ENCODE measurements around the gene AGAP1. TPM values are rescaled to one million over a fixed set of nuclear protein-coding genes. Genes with fewer than 3 reads are reported as not detected.

AGAP1 gene
- total and polyA plus RNA-seq, 8 donors = 5.0 to 27.6 (median 17.4) TPM

GRCh38 chr2:235674146-235674545, 180.3 kb downstream of the AGAP1 start:
- peak in 1 of 6 donors; percentile 20 for DNase-seq
- TF ChIP-seq CTCF (IDR thresholded peaks at IDR 0.05) = no peak
- Histone ChIP-seq H3K27me3 (no peaks in the 10 kb centered on the region), H3K27ac (no peak overlapping the region), H3K4me3 (no peak overlapping the region), H3K4me1 (peaks cover 0 to 2% (median 0%) of the 10 kb centered on the region in 3 donors), H3K9me3 (no peaks in the 10 kb centered on the region), H3K36me3 (no peaks in the 10 kb centered on the region)
- intact Hi-C loops (cut with DNase I) = no loop called here
- no peak for FAIRE-seq
- no peak for ATAC-seq
- WGBS, 2 donors = 56 to 60% methylated on average over 7 of the region's 7 CpGs

GRCh38 chr2:235674812-235675211, 181.0 kb downstream of the AGAP1 start:
- Histone ChIP-seq H3K4me1 (peaks cover 0 to 7% (median 0%) of the 10 kb centered on the region in 3 donors), H3K36me3 (no peaks in the 10 kb centered on the region), H3K9me3 (no peaks in the 10 kb centered on the region), H3K27me3 (no peaks in the 10 kb centered on the region), H3K4me3 (no peak overlapping the region), H3K27ac (no peak overlapping the region)
- intact Hi-C loops (cut with DNase I) = no loop called here
- FAIRE-seq (no peak), ATAC-seq (no peak), DNase-seq (peak in 1 of 6 donors; percentile 7)
- no peak for TF ChIP-seq CTCF (IDR thresholded peaks at IDR 0.05)
- 94 to 95% methylated on average over 4 of the region's 4 CpGs for WGBS, 2 donors

- no peak for FAIRE-seq
- no peak for ATAC-seq
- 84 to 94% methylated on average over 3 of the region's 3 CpGs for WGBS, 2 donors
- TF ChIP-seq CTCF (IDR thresholded peaks at IDR 0.05) = no peak
- H3K27ac ChIP-seq = no peak overlapping the region
- DNase-seq = peak in 1 of 6 donors; percentile 3
- intact Hi-C loops (cut with DNase I) = no loop called here
- no peak overlapping the region for H3K4me3 ChIP-seq
- H3K4me1 ChIP-seq = peaks cover 0 to 9% (median 0%) of the 10 kb centered on the region in 3 donors
- H3K27me3 ChIP-seq = no peaks in the 10 kb centered on the region
- H3K36me3 ChIP-seq = no peaks in the 10 kb centered on the region
- H3K9me3 ChIP-seq = no peaks in the 10 kb centered on the region
Measured at GRCh38 chr2:235675678-235676535, 182.1 kb downstream of the AGAP1 start.

- ATAC-seq (no peak), FAIRE-seq (no peak), DNase-seq (no peak)
- Histone ChIP-seq H3K9me3 (no peaks in the 10 kb centered on the region), H3K4me3 (no peak overlapping the region), H3K27ac (no peak overlapping the region), H3K4me1 (peaks cover 0 to 9% (median 0%) of the 10 kb centered on the region in 3 donors), H3K27me3 (no peaks in the 10 kb centered on the region), H3K36me3 (no peaks in the 10 kb centered on the region)
- no peak for TF ChIP-seq CTCF (IDR thresholded peaks at IDR 0.05)
- WGBS, 2 donors = 90 to 93% methylated on average over 1 of the region's 1 CpG
- intact Hi-C loops (cut with DNase I) = no loop called here
Measured at GRCh38 chr2:235676536-235676799, 182.6 kb downstream of the AGAP1 start.

GRCh38 chr2:235677276-235677788, 183.5 kb downstream of the AGAP1 start:
- Histone ChIP-seq H3K4me1 (peaks cover 0 to 9% (median 0%) of the 10 kb centered on the region in 3 donors), H3K27ac (no peak overlapping the region), H3K36me3 (no peaks in the 10 kb centered on the region), H3K27me3 (no peaks in the 10 kb centered on the region), H3K4me3 (no peak overlapping the region), H3K9me3 (no peaks in the 10 kb centered on the region)
- ATAC-seq (no peak), FAIRE-seq (no peak), DNase-seq (peak in 1 of 6 donors; percentile 17)
- intact Hi-C loops (cut with DNase I) = no loop called here
- TF ChIP-seq CTCF (IDR thresholded peaks at IDR 0.05) = no peak
- 88 to 91% methylated on average over 16 of the region's 16 CpGs for WGBS, 2 donors
